Erythroblast (primary cell): Measurements from ENCODE around the gene SERPINF2.

ENCODE experiments used
- GATA1 ChIP-seq: IDR thresholded peaks from 2 replicates; pipeline ENCODE4 v1.6.1; 2011; ENCODE audit warnings: low read depth, mild to moderate bottlenecking, control low read depth, low read length, moderate library complexity
- POLR2A ChIP-seq: IDR thresholded peaks from 2 replicates; pipeline ENCODE4 v1.6.1; 2011; ENCODE audit warnings: mild to moderate bottlenecking, low read length

GRCh38 chr17:1746975-1747543 is 4.4 kb downstream of the SERPINF2 start:
- TF ChIP-seq POLR2A (no peak), GATA1 (no peak)
